Measurements from ENCODE around the gene CT55. TPM values are rescaled to one million over a fixed set of nuclear protein-coding genes. Genes with fewer than 3 reads are reported as not detected.

CT55 gene
- not detected in 2 replicates for total RNA-seq

DNA sequence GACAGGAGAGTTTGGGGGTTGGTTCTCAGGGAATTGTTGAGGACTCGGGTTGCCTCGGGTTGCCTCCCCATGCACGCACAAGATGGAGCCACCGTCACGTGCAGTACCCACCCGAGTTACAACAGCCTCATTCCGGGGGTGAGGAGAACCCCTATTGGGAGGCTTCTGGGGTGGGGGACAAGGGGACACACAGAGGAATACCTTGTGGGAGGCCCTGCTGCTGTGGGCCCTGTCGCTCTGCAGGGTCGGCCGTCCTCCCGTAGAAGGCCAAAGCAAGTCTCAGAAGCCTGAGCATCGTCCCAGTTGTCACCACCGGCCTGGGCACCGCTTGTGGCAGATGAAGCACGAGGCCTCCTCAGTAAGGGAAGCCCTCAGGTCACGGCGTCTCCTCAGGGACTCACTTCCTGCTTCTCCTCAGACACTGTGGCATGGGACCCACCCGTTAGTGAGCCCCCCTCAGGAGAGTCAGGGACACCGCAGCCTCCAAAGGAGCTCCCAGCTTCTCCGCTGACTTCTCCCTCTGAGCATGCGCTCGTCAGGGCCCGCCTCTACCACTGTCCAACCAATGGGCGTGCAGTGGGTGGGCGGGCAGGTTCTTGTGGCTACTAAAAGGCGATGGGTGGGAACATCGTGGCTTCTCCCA is at the start of gene CT55:
TSS of gene CT55 (minus strand) at position 522 of the 643 bp plus-strand sequence. CDS start at position 295, 227 bp downstream.

GRCh38 chrX:135120056-135120576 is 51.1 kb downstream of the CT55 start, which contains the start of gene ETDB:
TSS of gene ETDB (minus strand) at chrX:135120526. CDS start at chrX:135119261, 1,265 bp downstream.

Other genes starting within 250 kb of the CT55 start
- 0.69 and 2.5 TPM in 2 replicates for gene SMIM10, start 180.4 kb downstream of the CT55 start, total RNA-seq
- gene RTL8B, start 148.9 kb downstream of the CT55 start, total RNA-seq: 4.0 and 4.3 TPM in 2 replicates
- gene RTL8C, start 139.0 kb downstream of the CT55 start, total RNA-seq: 11.9 and 21.9 TPM in 2 replicates
- 3.4 and 4.2 TPM in 2 replicates for gene RTL8A, start 119.3 kb downstream of the CT55 start, total RNA-seq
- gene SMIM10L2B, start 72.7 kb downstream of the CT55 start, total RNA-seq: under 0.01 and 0.09 TPM in 2 replicates
- not detected in 2 replicates for gene ETDB, start 50.9 kb downstream of the CT55 start, total RNA-seq
- not detected in 2 replicates for gene ETDA, start 80.7 kb upstream of the CT55 start, total RNA-seq
- not detected in 2 replicates for gene ETDC, start 138.1 kb upstream of the CT55 start, total RNA-seq
- 8.9 and 12.0 TPM in 2 replicates for gene ZNF75D, start 172.7 kb upstream of the CT55 start, total RNA-seq
- 9.1 and 17.4 TPM in 2 replicates for gene ZNF449, start 173.4 kb upstream of the CT55 start, total RNA-seq